GM18517 (cell line): ENCODE measurements around the gene NEK10.

Source experiments
- ATAC-seq: cut with Tn5 transposase; IDR thresholded peaks from one replicate; pipeline ENCODE4 v1.9.1; 2021; ENCODE audit warnings: mild to moderate bottlenecking, moderate library complexity; ENCODE audit not compliant: unreplicated experiment

NEK10 gene

GRCh38 chr3:27125821-27126501, 243.2 kb downstream of the NEK10 start:
- ATAC-seq = no peak

- no peak for ATAC-seq
These were observed 249.5 kb downstream of the NEK10 start for GRCh38 chr3:27119639-27120038.

- ATAC-seq = no peak
These were observed 253.8 kb downstream of the NEK10 start for GRCh38 chr3:27115352-27115751.

- no peak for ATAC-seq
These were observed 254.5 kb downstream of the NEK10 start for GRCh38 chr3:27114684-27115083.

DNA sequence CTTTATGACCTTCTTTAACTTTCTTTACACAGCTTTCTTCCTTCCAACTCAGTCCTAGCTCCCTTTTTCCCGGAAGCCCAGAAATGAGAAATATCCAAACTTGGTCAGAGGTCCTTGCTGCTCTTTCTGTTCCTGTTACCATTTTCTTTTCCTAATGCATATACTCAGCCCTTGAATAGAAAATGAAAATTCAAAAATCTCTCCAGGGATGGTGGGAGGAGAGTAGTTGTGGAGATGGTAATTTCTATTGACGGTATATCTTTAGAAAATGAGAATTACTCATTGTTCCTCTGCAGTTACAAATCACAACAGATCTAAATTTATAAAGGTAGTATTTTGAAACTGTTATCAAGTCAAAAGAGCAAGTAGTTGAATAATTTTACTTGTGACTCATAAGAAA, 255.1 kb downstream of the NEK10 start:
- ATAC-seq = no peak

DNA sequence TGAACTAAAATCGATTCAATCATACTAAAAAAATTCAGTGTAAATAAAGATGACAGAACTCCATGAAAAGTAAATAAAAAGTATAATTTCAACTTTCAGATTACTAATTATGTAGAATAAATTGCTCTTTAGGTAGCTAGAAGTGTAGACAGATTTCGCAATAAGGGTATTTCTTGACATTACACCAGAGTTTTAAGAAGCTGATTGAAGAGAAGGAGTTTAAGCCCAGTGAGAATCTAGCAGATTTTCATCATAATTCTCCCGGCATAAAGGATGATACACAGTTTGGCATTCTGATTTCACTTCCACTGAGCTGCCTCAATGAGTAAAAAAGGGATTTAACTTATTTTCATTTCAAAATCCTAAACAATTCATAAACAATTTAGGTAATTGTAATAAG, 259.2 kb downstream of the NEK10 start:
- ATAC-seq = no peak

- no peak for ATAC-seq
These were observed 260.9 kb downstream of the NEK10 start for GRCh38 chr3:27108322-27108721.

DNA sequence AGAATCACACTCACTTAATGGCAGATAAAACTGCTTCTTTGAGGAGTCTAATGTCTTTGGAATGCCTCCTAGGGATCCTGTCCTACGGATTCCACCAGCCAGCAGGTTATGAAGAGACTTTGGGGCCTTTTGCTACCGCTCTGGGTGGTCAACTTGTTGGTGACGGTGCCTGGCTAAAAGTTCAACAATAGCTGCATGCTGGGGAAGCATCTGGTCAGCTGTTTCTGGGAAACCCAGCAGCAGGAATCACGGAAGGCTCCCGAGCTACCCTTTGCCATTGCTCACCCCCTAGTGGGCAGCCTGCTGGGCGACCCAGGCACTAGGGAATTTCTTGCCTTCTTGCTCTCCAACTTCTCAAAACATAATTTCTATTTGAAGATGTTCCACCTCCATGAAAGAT, 263.3 kb downstream of the NEK10 start:
- no peak for ATAC-seq

GRCh38 chr3:27097182-27097581, 272.0 kb downstream of the NEK10 start:
- ATAC-seq = no peak

GRCh38 chr3:27095553-27096222, 273.5 kb downstream of the NEK10 start:
- no peak for ATAC-seq

DNA sequence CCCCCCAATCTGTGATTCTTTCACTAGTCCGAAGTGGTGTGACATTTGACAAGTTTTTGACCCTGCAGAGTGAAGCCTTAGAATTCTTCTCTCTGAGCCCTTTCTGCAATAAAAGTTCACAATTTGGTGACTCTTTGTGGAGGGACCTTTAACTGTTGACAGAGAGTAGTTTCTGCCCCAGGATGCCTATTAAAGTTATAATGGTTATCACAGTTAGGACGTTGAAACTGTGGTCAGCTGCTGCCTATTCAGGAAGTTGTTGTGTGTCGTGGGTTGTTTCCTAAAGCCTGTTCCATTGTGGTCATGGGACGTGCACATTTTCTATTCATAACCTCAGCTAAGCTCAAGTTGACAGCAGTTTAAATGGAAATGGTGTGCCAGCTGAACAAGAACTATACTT, 274.5 kb downstream of the NEK10 start:
- ATAC-seq = no peak

DNA sequence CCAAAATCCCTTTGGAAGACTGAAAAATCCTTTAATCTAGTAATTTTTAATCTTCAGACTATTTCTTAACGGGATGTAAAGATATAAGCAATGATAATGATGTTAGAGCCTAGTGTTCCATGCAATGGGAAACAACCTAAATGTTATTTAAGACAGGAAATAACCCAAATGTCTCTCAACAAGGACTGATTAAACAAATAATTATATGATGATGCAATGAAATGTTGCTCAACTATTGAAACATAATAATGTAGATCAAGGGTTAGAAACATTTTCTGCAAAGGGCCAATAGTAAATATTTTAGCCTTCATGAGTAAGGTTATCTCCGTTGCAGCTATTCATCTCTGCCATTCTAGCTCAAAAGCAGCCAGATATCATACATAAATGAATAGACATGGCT, 275.4 kb downstream of the NEK10 start:
- no peak for ATAC-seq

DNA sequence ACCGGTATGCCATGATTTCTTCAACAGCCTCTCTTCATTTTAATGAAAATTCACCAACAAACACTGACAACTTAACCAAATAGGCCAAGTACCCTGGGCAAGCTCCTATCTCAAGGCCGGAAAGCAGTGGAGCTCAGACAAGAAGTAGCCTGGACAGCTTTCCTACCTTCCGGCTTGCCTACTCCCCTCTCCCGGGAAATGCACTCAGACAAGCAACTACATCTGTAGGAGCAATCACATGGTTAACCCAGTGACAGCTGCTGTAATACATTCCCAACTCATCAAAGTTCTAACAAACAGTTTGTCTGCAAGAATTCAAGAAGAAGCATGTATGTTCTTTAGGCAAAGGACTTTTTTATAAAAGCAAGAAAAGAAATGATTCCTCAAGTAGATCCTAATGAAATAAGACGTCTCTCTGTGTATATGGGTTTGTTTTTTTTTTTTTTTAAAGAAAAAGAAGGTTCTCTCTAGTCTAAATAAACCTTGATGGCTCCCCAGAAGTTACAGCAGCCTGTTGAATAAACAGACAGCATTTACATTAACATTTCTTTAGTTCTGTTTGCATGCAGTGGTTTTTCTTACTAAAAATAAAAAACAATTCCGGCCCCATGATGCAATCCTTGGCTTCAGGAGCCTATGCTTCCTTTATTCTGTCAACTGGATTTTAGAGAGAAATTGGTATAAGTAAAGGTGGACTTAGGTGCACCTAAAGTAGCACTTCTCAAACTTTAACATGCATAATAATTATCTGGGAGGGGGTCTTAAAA, 278.7 kb downstream of the NEK10 start:
- ATAC-seq = no peak

DNA sequence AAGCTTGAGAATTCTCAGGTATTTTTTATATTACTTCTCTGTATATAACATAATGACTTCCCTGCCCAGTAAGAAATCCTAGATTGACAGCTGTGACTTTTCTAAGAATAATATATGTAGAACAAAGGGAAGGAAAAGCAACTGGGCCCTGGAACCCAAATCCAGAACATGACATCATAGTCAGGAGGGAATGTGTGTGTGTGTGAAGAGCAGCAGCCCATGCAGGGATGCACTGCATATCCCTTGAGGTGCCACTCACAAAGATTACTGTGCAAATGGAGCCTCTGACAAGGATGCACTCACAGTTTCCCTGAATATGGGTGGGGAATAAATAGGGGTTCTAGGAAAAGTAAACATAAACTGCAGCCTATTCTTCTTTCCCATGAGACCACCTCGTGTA, 279.5 kb downstream of the NEK10 start:
- ATAC-seq = no peak

GRCh38 chr3:27089068-27089467, 280.1 kb downstream of the NEK10 start:
- ATAC-seq = no peak

GRCh38 chr3:27085829-27086730, 283.1 kb downstream of the NEK10 start:
- ATAC-seq = no peak

DNA sequence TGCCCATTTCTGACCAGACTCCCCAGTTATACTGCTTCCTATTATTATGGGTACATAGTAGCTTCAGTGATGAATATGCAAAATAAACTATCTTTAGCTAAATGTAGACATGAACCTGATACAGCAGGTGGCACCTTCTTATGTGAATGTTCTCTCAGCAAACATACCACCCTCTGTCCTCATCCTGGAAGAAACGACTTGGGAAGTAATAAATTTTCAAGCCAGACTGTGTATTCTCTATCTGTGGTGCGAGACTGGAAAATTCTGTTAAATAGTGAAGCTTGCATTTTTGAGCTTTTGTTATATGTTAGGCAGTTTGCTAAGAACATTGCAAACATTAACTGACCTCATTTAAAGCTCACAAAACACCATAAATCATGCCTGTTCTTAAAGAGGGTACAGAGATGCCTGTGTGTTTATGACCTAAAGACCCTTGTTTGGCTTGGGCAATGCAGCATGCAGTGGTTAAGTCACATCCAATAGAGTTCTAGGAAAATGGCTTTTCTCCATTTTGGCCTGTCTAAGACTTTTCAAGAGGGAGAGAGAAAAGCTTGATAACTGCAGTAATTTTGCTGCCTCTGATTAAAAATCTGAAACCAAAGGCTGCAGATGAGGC, 287.1 kb downstream of the NEK10 start:
- ATAC-seq = no peak

DNA sequence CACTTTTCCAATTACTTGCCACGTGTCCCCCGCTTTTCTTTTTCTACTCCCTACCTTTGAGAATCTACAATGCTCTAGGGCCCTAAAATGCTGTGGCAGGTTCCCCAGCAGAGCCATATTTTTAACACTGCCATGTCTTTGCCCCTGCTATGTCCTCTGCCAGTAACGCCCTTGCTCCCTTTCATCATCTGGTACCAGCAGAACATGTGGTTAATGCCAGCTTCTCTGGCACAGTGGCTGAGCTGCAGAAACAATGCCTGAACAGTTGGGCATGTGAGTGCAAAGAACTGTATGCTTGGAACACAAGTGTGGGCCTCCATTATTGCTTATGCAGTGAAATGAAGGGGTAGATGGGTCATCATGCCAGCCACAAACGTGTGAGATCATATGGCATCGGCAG, 287.6 kb downstream of the NEK10 start:
- no peak for ATAC-seq

DNA sequence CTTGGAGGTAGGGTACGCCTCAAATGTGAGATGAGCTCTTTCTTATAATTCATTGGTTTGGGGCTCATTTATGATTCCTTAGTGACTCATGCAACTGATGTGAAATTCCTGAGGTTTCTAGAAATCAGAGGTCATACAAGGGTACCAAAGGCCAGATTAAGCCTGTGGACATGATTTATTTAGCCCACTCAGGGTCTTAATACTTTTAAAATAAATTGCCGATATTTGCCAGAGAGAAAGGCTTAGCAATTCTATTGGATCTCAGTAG, 289.0 kb downstream of the NEK10 start:
- no peak for ATAC-seq

DNA sequence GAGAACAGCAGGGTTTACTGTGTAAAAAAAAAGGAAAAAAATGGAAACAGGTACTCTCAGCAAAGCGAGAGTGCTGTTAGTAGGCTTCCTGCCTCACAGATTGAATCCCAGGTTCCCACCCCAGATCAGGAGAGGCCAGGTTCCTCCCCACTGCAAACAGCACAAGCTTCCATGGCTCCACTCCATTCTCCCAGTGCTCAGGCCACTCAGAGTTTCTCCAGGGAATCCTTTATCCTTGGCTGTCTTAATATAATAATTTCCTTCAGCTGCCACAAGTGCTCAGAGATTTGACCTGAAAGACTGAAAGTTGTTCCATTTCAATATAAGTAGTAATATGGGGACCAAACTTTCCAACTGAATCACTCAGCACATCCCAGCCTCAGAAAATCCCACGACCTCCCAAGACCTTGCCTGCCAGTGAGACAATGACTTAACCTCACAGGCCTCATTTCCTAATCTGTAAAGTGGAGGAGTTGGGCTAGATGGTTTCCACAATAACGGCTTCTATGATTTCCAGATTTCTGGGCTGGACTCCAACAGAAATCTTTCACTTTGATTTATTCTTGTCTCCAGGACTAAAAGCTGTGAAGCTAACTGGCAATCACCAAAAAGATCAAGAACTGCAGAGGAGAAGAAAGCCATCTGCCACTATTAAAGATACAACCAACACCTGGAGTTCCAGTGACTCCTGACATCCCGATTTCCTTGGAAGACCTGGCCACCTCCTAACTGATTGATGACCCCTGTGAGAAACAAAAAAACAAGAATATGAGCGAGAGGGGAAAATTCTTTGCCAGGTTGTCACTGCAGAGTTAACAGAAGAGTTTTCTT, 289.5 kb downstream of the NEK10 start:
- ATAC-seq = no peak
